ENCODE data around the gene LETM1. TPM values are rescaled to one million over a fixed set of nuclear protein-coding genes. Genes with fewer than 3 reads are reported as not detected.

Gene LETM1
- total and polyA plus RNA-seq, 2 experiments from 2014 or later: 23.3 to 68.9 TPM

DNA sequence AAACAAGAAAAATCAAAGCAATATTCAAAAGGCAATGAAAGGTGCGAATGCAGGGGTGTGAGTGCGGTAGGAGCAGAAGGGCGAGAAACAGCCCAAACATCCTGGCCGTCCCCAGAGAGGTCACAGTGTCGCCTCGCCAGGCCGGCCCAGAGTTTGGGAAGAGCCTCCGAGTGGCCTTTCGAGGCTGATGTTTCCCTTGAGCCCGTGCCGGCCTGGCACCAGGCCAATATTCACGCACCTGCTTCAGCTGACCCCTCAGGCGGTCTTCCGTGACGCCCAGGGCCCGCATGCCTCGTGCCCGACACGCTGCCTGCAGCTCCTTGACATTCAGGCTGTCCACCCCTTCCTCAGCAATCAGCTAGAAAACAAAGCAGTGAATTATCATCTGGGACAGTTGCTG is 30.6 kb downstream of the LETM1 start:
- H3K4me1 Mint-ChIP-seq: peaks cover 10% of the 10 kb centered on the region
- H3K27me3 Mint-ChIP-seq (ENCODE audit: insufficient read depth, low read depth, poor library complexity): peaks cover 16% of the 10 kb centered on the region
- H3K9me2 ChIP-seq (ENCODE audit: insufficient read depth): no peaks in the 10 kb centered on the region
- no peaks in the 10 kb centered on the region for H3K4me1 ChIP-seq (ENCODE audit: insufficient read depth)
- no peak overlapping the region for H3K27ac ChIP-seq (ENCODE audit: low read depth)
- H2AFZ ChIP-seq: no peak overlapping the region
- DNase-seq (ENCODE audit: low spot score): no peak
- peaks cover 14% of the 10 kb centered on the region for H3K9me3 Mint-ChIP-seq
- H3K79me2 ChIP-seq (replicated peaks; ENCODE audit: insufficient read depth): no peaks in the 10 kb centered on the region
- H3K27ac Mint-ChIP-seq: no peak overlapping the region
- peaks cover 56% of the 10 kb centered on the region for H3K36me3 Mint-ChIP-seq (ENCODE audit: low read depth)
- H4K20me1 ChIP-seq (replicated peaks; ENCODE audit: insufficient read depth): peaks cover 2% of the 10 kb centered on the region; the same call in 1 of the 2 replicates
- peaks cover 5% of the 10 kb centered on the region for H3K36me3 ChIP-seq (ENCODE audit: insufficient read depth)
- no peak overlapping the region for H3K4me2 ChIP-seq
- H3K27me3 ChIP-seq (ENCODE audit: insufficient read depth): no peaks in the 10 kb centered on the region
- H3K4me3 ChIP-seq: no peak overlapping the region
- H3F3A ChIP-seq (replicated peaks; ENCODE audit: low read depth): no peaks in the 10 kb centered on the region; the same call in 1 of the 2 replicates
- no peak overlapping the region; the same call in 2 of the 3 replicates for H3K4me3 Mint-ChIP-seq
- ATAC-seq: no peak
- no peak for TF ChIP-seq CREB1 (CRISPR knock-in tag; IDR thresholded peaks at IDR 0.05; ENCODE audit: low read depth)
- TF ChIP-seq JUNB (IDR thresholded peaks at IDR 0.05; ENCODE audit: unreplicated experiment): no peak
- TF ChIP-seq POLR2AphosphoS5 (IDR thresholded peaks at IDR 0.05; ENCODE audit: low read depth): no peak

DNA sequence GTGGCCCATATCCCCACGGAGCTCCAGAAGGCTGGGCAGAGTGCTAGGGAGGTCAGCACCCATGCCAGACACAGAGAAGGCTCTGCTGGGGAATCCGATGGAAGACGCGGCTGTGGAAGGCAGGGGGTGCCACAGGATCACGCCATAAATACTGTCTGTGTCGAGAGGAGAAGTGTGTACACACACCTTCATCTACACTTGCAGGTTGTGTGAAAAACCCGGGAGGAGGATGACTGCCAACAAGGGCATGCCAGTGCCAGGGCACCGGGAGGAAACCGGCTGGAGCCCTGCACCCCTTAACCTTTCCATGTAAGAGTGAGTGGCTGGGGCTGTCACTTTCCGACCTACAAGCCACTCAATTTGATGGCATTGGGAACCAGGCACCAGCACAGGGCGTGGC is 31.2 kb downstream of the LETM1 start:
- Mint-ChIP-seq H3K4me3 (no peak overlapping the region), H3K36me3 (ENCODE audit: low read depth) (peaks cover 57% of the 10 kb centered on the region), H3K27ac (no peak overlapping the region), H3K9me3 (peaks cover 10% of the 10 kb centered on the region), H3K27me3 (ENCODE audit: insufficient read depth, low read depth, poor library complexity) (peaks cover 14% of the 10 kb centered on the region), H3K4me1 (peaks cover 5% of the 10 kb centered on the region)
- Histone ChIP-seq H3K79me2 (replicated peaks; ENCODE audit: insufficient read depth) (no peaks in the 10 kb centered on the region), H3K9me2 (ENCODE audit: insufficient read depth) (no peaks in the 10 kb centered on the region), H3K4me1 (ENCODE audit: insufficient read depth) (no peaks in the 10 kb centered on the region), H3K4me3 (no peak overlapping the region), H3K4me2 (no peak overlapping the region), H2AFZ (no peak overlapping the region), H3K27me3 (ENCODE audit: insufficient read depth) (no peaks in the 10 kb centered on the region), H3K36me3 (ENCODE audit: insufficient read depth) (peaks cover 10% of the 10 kb centered on the region; the same call in 1 of the 2 replicates), H3F3A (replicated peaks; ENCODE audit: low read depth) (no peaks in the 10 kb centered on the region; the same call in 1 of the 2 replicates), H4K20me1 (replicated peaks; ENCODE audit: insufficient read depth) (peaks cover 5% of the 10 kb centered on the region; the same call in 1 of the 2 replicates), H3K27ac (ENCODE audit: low read depth) (no peak overlapping the region)
- ATAC-seq (no peak), DNase-seq (ENCODE audit: low spot score) (no peak)
- TF ChIP-seq EZH2phosphoT487 (IDR thresholded peaks at IDR 0.05; ENCODE audit: unreplicated experiment): no peak
- TF ChIP-seq EZH2 (IDR thresholded peaks at IDR 0.05; ENCODE audit: low read depth, unreplicated experiment): no peak
- TF ChIP-seq NANOG (IDR thresholded peaks at IDR 0.05; ENCODE audit: borderline replicate concordance): no peak
- TF ChIP-seq ZNF114 (CRISPR knock-in tag; IDR thresholded peaks at IDR 0.05): no peak
- no peak for TF ChIP-seq STAT1 (IDR thresholded peaks at IDR 0.05; ENCODE audit: unreplicated experiment)
- TF ChIP-seq, protein P1, sequence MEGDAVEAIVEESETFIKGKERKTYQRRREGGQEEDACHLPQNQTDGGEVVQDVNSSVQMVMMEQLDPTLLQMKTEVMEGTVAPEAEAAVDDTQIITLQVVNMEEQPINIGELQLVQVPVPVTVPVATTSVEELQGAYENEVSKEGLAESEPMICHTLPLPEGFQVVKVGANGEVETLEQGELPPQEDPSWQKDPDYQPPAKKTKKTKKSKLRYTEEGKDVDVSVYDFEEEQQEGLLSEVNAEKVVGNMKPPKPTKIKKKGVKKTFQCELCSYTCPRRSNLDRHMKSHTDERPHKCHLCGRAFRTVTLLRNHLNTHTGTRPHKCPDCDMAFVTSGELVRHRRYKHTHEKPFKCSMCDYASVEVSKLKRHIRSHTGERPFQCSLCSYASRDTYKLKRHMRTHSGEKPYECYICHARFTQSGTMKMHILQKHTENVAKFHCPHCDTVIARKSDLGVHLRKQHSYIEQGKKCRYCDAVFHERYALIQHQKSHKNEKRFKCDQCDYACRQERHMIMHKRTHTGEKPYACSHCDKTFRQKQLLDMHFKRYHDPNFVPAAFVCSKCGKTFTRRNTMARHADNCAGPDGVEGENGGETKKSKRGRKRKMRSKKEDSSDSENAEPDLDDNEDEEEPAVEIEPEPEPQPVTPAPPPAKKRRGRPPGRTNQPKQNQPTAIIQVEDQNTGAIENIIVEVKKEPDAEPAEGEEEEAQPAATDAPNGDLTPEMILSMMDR (conservative IDR thresholded peaks at IDR 0.05; ENCODE audit: low read depth in 2 of 2): no peak
- TF ChIP-seq JUNB (IDR thresholded peaks at IDR 0.05; ENCODE audit: unreplicated experiment): no peak
- TF ChIP-seq, protein P2, sequence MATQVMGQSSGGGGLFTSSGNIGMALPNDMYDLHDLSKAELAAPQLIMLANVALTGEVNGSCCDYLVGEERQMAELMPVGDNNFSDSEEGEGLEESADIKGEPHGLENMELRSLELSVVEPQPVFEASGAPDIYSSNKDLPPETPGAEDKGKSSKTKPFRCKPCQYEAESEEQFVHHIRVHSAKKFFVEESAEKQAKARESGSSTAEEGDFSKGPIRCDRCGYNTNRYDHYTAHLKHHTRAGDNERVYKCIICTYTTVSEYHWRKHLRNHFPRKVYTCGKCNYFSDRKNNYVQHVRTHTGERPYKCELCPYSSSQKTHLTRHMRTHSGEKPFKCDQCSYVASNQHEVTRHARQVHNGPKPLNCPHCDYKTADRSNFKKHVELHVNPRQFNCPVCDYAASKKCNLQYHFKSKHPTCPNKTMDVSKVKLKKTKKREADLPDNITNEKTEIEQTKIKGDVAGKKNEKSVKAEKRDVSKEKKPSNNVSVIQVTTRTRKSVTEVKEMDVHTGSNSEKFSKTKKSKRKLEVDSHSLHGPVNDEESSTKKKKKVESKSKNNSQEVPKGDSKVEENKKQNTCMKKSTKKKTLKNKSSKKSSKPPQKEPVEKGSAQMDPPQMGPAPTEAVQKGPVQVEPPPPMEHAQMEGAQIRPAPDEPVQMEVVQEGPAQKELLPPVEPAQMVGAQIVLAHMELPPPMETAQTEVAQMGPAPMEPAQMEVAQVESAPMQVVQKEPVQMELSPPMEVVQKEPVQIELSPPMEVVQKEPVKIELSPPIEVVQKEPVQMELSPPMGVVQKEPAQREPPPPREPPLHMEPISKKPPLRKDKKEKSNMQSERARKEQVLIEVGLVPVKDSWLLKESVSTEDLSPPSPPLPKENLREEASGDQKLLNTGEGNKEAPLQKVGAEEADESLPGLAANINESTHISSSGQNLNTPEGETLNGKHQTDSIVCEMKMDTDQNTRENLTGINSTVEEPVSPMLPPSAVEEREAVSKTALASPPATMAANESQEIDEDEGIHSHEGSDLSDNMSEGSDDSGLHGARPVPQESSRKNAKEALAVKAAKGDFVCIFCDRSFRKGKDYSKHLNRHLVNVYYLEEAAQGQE (IDR thresholded peaks at IDR 0.05; ENCODE audit: unreplicated experiment): no peak
- no peak for TF ChIP-seq ZNF331 (CRISPR knock-in tag; IDR thresholded peaks at IDR 0.05; ENCODE audit: low read depth)
- TF ChIP-seq, protein P3, sequence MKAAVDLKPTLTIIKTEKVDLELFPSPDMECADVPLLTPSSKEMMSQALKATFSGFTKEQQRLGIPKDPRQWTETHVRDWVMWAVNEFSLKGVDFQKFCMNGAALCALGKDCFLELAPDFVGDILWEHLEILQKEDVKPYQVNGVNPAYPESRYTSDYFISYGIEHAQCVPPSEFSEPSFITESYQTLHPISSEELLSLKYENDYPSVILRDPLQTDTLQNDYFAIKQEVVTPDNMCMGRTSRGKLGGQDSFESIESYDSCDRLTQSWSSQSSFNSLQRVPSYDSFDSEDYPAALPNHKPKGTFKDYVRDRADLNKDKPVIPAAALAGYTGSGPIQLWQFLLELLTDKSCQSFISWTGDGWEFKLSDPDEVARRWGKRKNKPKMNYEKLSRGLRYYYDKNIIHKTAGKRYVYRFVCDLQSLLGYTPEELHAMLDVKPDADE (IDR thresholded peaks at IDR 0.05): no peak

Data from GM23338 (cell line).